GM18951 (cell line): ENCODE measurements around the gene CDH13.

Experiments used
- POLR2A ChIP-seq: IDR thresholded peaks from 4 replicates; pipeline ENCODE4 v1.6.1; 2011; ENCODE audit warnings: mild to moderate bottlenecking; ENCODE audit not compliant: insufficient read length, insufficient read depth; ENCODE audit errors: extremely low read depth
- in situ Hi-C: fragments of 300-500 bp; cut with MboI; formaldehyde crosslinking; loops from one replicate; pipeline ENCODE4 v1.12.0; 2022; ENCODE audit warnings: low sequenced_read_pairs, mixed read lengths, inconsistent platforms; ENCODE audit not compliant: unreplicated experiment

The CDH13 gene

GRCh38 chr16:83200005-83200779, 573.4 kb downstream of the CDH13 start:
- in situ Hi-C loops: no loop called here
- no peak for TF ChIP-seq POLR2A

- in situ Hi-C loops: no loop called here
- no peak for TF ChIP-seq POLR2A
Measured at GRCh38 chr16:83201748-83202147, 575.0 kb downstream of the CDH13 start.

- TF ChIP-seq POLR2A: no peak
- in situ Hi-C loops: no loop called here
Measured at GRCh38 chr16:83205896-83206295, 579.1 kb downstream of the CDH13 start.

DNA sequence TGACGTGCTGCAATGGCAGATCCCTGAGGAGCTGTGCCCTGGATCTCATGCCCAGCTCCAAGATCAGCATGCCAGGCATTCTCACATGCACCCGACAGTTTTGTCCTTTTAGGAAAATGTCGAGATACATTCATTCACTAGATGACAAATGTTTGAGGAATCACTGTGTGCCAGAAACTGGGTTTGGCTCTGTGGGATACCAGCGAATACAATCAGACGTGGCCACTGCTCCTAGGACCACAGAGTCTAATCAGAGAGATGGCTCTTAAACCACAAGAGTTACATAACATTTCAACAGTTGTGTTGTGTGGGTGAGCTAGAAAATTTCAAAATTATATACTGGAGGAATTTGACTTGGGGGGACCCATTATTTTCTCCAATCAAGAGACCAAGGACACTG, 579.7 kb downstream of the CDH13 start:
- in situ Hi-C loops: no loop called here
- TF ChIP-seq POLR2A: no peak

GRCh38 chr16:83211711-83212110, 584.9 kb downstream of the CDH13 start:
- in situ Hi-C loops: no loop called here

DNA sequence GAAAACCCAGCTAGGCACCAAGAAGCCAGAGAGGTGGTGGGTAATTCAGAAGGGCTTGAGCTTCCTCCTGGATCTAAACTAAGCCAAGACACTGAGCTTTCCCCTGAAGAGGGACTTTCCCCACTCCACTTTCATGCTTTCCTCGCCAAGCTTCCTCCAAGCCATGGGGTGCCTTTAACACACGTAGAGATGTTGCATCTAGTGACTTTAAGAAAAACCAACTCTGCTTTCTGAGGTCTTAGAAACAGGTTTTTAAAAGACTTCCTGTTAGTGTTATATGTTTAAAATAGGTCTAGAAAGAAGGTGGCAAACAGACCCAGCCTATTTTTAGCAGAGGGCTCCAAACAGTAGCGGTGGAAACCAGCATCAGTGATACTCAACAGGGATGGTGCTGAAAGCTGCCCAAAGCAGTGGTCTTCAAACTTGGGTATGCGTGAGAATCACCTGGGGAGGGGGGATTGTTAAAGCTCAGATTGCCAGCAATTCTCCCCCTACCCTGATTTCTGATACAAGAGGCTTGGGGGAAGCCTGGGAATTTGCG, 585.6 kb downstream of the CDH13 start:
- TF ChIP-seq POLR2A: no peak
- in situ Hi-C loops: no loop called here

More at GRCh38 chr16:83211711-83212110, 584.9 kb downstream of the CDH13 start:
- TF ChIP-seq POLR2A: no peak

- TF ChIP-seq POLR2A: no peak
- in situ Hi-C loops: no loop called here
Measured at GRCh38 chr16:83214671-83215070, 587.9 kb downstream of the CDH13 start.

GRCh38 chr16:83215406-83216001, 588.7 kb downstream of the CDH13 start:
- TF ChIP-seq POLR2A: no peak
- in situ Hi-C loops: no loop called here

DNA sequence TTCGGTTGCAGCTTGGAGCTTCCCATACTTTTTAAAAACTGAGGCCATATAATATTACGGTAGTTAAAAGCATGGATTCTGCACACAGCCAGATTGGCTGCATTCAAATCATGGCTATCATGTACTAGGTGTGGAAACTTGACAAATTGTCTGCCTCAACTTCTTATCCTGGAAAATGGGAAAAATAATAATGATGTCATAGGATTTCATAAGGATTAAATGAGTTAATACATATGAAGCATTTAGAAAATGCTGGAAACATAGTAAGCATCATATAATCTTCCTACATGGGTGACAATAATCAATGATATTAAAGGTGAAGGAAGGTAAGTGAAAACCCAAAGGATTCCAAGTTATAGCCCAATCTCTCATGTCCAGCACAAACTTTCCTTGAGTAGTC, 592.5 kb downstream of the CDH13 start:
- no peak for TF ChIP-seq POLR2A
- in situ Hi-C loops: no loop called here

DNA sequence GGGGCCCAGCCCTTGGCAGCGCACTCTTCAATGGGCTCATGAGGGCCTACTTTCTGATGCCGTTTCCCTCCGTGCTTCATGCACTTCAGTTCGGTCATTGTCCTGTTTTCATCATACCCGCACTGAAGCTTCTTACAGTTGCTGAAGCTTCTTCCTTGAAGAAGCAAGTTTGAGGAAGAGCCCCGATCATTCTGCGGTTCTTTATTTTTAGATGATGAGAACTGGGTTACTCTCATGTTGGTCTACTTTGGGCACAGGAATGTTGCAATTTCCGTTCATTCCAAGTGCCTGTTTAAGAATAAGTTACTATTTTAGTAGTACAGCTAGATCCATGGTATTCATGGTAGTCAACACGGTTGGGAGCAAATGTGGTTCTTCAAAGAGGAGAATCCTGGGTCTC, 593.3 kb downstream of the CDH13 start:
- in situ Hi-C loops: no loop called here
- no peak for TF ChIP-seq POLR2A

GRCh38 chr16:83224642-83225041, 597.9 kb downstream of the CDH13 start:
- TF ChIP-seq POLR2A: no peak
- in situ Hi-C loops: no loop called here

DNA sequence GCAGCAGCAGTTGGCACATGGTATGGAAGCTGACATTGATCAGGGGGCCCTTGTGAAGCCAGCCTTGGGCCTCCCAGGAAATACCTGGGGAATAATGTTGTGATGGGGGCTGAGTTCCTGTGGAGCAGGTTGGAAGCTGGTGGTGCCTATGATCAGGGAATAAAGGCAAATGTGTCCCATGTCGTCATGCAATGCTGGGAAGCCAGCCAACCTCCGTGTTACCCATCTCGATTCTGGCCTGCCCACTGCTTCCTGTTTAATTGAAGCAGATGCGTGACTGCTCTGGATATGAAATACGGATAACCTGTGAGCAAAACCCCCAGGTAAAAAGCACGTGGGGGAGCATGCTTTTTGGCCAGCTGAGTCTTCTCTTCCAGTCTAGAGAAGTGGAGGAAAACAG, 600.6 kb downstream of the CDH13 start:
- no peak for TF ChIP-seq POLR2A
- in situ Hi-C loops: no loop called here

DNA sequence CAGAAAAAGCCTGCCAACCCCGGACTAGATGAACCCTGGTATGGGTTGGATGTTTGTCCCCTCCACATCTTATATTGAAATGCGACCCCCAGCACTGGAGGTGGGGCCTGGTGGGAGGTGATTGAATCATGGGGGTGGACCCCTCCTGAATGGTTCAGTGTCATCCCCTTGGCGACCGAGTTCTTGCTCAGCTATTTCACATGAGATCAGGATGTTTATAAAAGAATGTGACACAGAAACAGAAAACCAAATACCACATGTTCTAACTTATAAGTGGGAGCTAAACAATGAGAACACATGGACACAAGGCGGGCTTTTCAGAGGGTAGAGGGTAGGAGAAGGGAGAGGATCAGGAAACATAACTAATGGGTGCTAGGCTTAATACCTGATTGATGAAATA, 605.0 kb downstream of the CDH13 start:
- no peak for TF ChIP-seq POLR2A
- in situ Hi-C loops: no loop called here

- TF ChIP-seq POLR2A: no peak
- in situ Hi-C loops: no loop called here
Measured at GRCh38 chr16:83233153-83233552, 606.4 kb downstream of the CDH13 start.
